GM12878 (cell line): ENCODE data around the gene TRAF7. TPM values are rescaled to one million over a fixed set of nuclear protein-coding genes. Genes with fewer than 3 reads are reported as not detected.
"Not testable (repeated sequence)": the region's sequence is repeated elsewhere in the genome, so short reads cannot be mapped to it uniquely, and the experiment has no call there.

Experiments
- ATAC-seq: fragments of 200-7000 bp; cut with Tn5 transposase; 3 replicates; pipeline ENCODE4 v1.9.1; 2020; ENCODE audit warnings: mild to moderate bottlenecking, moderate library complexity
- BruUV-seq: library from RNA; stranded (reverse); fragments of 400-500 nt; replicated peaks from 2 replicates; lab custom pipeline; 2021; lab: Mats Ljungman, UMichigan
- CTCF ChIA-PET: fragments of 300-600 bp; sonication (Branson Sonifier 250); formaldehyde crosslinking; extraction: SDS; loops from one replicate; lab custom pipeline; 2021; ENCODE audit warnings: inconsistent platforms; lab: Yijun Ruan, JAX
- POLR2A ChIA-PET: fragments of 350-600 bp; formaldehyde crosslinking; extraction: SDS; loops from one replicate; lab custom pipeline; 2021; ENCODE audit warnings: inconsistent platforms; lab: Charles Lee
- RAD21 ChIA-PET: fragments of 300-600 bp; sonication (Branson Sonifier 250); formaldehyde crosslinking; loops from one replicate; lab custom pipeline; 2023; ENCODE audit warnings: antibody characterized with exemption; ENCODE audit not compliant: unreplicated experiment; lab: Charles Lee
- SMC1A ChIA-PET: fragments of 300-600 bp; sonication (Branson Sonifier 250); formaldehyde crosslinking; loops from one replicate; lab custom pipeline; 2023; ENCODE audit not compliant: unreplicated experiment, uncharacterized antibody; lab: Charles Lee
- DNase-seq: peaks from one replicate; pipeline ENCODE4 v3.0.0-alpha.2; 2011; ENCODE audit warnings: low read depth, low spot score
- FAIRE-seq: peaks from 3 replicates; lab custom pipeline; 2011; peaks lifted over from hg19 to GRCh38; lab: Jason Lieb, UNC
- H2AFZ ChIP-seq: 2 replicates; pipeline ENCODE4 v1.6.0; 2011; ENCODE audit warnings: low read depth, low read length, control low read depth; ENCODE audit not compliant: control insufficient read depth
- H3K27ac ChIP-seq: 2 replicates; pipeline ENCODE4 v1.5.1; 2011; ENCODE audit warnings: control low read depth; ENCODE audit not compliant: control insufficient read depth, insufficient read depth
- H3K27me3 ChIP-seq, 2 experiments: replicated peaks in 1 of 2; 2 replicates each; pipeline versions ENCODE4 v1.6.0 to v1.6.1; 2011; ENCODE audit warnings: low read length in 1 of 2; ENCODE audit not compliant: control insufficient read depth in 2 of 2, insufficient read depth in 2 of 2
- H3K36me3 ChIP-seq, 2 experiments: 2 replicates each; pipeline ENCODE4 v1.5.1; 2011; ENCODE audit warnings: low read length in 1 of 2; ENCODE audit not compliant: control insufficient read depth in 2 of 2, insufficient read depth in 2 of 2
- H3K4me1 ChIP-seq: 2 replicates; pipeline ENCODE4 v1.6.1; 2011; ENCODE audit warnings: mild to moderate bottlenecking, low read length, moderate library complexity, mixed read lengths; ENCODE audit not compliant: control insufficient read depth, insufficient read depth
- H3K4me2 ChIP-seq: 2 replicates; pipeline ENCODE4 v1.6.0; 2011; ENCODE audit warnings: control low read depth; ENCODE audit not compliant: control insufficient read depth, insufficient read depth
- H3K4me3 ChIP-seq: fragments of 200-600 bp; sonication (generic); 2 replicates; pipeline ENCODE4 v1.5.1; 2016
- H3K79me2 ChIP-seq: 2 replicates; pipeline ENCODE4 v1.6.0; 2011; ENCODE audit warnings: low read length; ENCODE audit not compliant: control insufficient read depth, insufficient read depth
- H3K9ac ChIP-seq: 2 replicates; pipeline ENCODE4 v1.8.0; 2011; ENCODE audit warnings: low read length, control low read depth, mixed read lengths; ENCODE audit not compliant: control insufficient read depth, insufficient read depth
- H3K9me3 ChIP-seq: replicated peaks from 3 replicates; pipeline ENCODE4 v1.5.1; 2011; ENCODE audit warnings: mild to moderate bottlenecking, low read length; ENCODE audit not compliant: control insufficient read depth, insufficient read depth
- H4K20me1 ChIP-seq: 2 replicates; pipeline ENCODE4 v1.6.0; 2011; ENCODE audit not compliant: control insufficient read depth, insufficient read depth
- WGBS: methylation state at CpG from one replicate; pipeline ENCODE4 v1.1.6; 2016; ENCODE audit warnings: low lambda C conversion rate; ENCODE audit not compliant: insufficient replicate concordance, insufficient coverage; ENCODE audit errors: missing lambda C conversion rate; 5-methylcytosine and 5-hydroxymethylcytosine counted together
- in situ Hi-C: fragments of 300-500 bp; cut with MboI; formaldehyde crosslinking; loops from 9 replicates; pipeline ENCODE4 v1.14.3; 2018; ENCODE audit warnings: mixed read lengths
- intact Hi-C: fragments of 100-400 bp; cut with micrococcal nuclease; formaldehyde crosslinking; loops from one replicate; pipeline ENCODE4 v1.14.2; 2022; ENCODE audit not compliant: unreplicated experiment
- polyA plus RNA-seq, 11 experiments: library from polyadenylated mRNA; depleted of rRNA in 4 of 11; unstranded in 6 of 11; stranded (reverse) in 5 of 11; fragments of >200 nt; fragmentation: Nextera tagmentation in 4 of 11; fragmentation: Illumina TruSeq in 1 of 11; extraction: Ambion mirVana in 4 of 11; extraction: Trizol in 1 of 11; gene quantifications; 1 replicate in 1 of 11; 2 replicates in 10 of 11; pipeline versions ENCODE4 v1.2.1 to v1.2.3, GENCODE V29; 2011 to 2016; ENCODE audit warnings: inconsistent platforms in 2 of 11, missing spikeins in 2 of 11, low read depth in 1 of 11
- total RNA-seq, 4 experiments: library from RNA; depleted of rRNA in 3 of 4; stranded (reverse); fragments of >200 nt in 3 of 4; fragmentation: Illumina TruSeq in 1 of 4; extraction: Trizol in 1 of 4; gene quantifications; 2 replicates each; pipeline versions ENCODE4 v1.2.1 to v1.2.3, GENCODE V29; 2013 to 2021

TRAF7 gene
- total and polyA plus RNA-seq, 10 of the 15 experiments (the other 5 are each of a cell fraction or from before 2014, with no cell fraction given): 0.61 to 87.0 (median 30.0) TPM

GRCh38 chr16:2126161-2126743 lies 29.3 kb upstream of the TRAF7 start:
- RAD21 ChIA-PET, H3K4me1 ChIP-seq, H4K20me1 ChIP-seq, H3K27ac ChIP-seq, H3K9ac ChIP-seq, FAIRE-seq, in situ Hi-C loops, H3K27me3 ChIP-seq, ATAC-seq, SMC1A ChIA-PET, CTCF ChIA-PET, H3K4me3 ChIP-seq, BruUV-seq, H3K4me2 ChIP-seq, H3K79me2 ChIP-seq, intact Hi-C loops, H3K36me3 ChIP-seq, POLR2A ChIA-PET, H3K9me3 ChIP-seq, H2AFZ ChIP-seq, DNase-seq: not testable (repeated sequence)
- WGBS: 72% methylated on average over 20 of the region's 21 CpGs

GRCh38 chr16:2126928-2127556 lies 28.5 kb upstream of the TRAF7 start:
- in situ Hi-C loops, H3K9ac ChIP-seq, RAD21 ChIA-PET, H4K20me1 ChIP-seq, H3K9me3 ChIP-seq, intact Hi-C loops, H3K36me3 ChIP-seq, SMC1A ChIA-PET, H3K4me2 ChIP-seq, H3K27me3 ChIP-seq, H3K79me2 ChIP-seq, H3K4me1 ChIP-seq, ATAC-seq, H2AFZ ChIP-seq, BruUV-seq, POLR2A ChIA-PET, DNase-seq, H3K4me3 ChIP-seq, FAIRE-seq, CTCF ChIA-PET, H3K27ac ChIP-seq: not testable (repeated sequence)
- 93% methylated on average over 31 of the region's 31 CpGs for WGBS

GRCh38 chr16:2127630-2128280 lies 27.8 kb upstream of the TRAF7 start:
- WGBS: 95% methylated on average over 3 of the region's 3 CpGs

GRCh38 chr16:2129251-2129650 lies 26.3 kb upstream of the TRAF7 start:
- H3K36me3 ChIP-seq, intact Hi-C loops, in situ Hi-C loops, CTCF ChIA-PET, H3K4me3 ChIP-seq, H3K27ac ChIP-seq, H3K9ac ChIP-seq, FAIRE-seq, H4K20me1 ChIP-seq, H3K79me2 ChIP-seq, BruUV-seq, RAD21 ChIA-PET, H3K27me3 ChIP-seq, ATAC-seq, SMC1A ChIA-PET, H3K4me1 ChIP-seq, POLR2A ChIA-PET, DNase-seq, H3K9me3 ChIP-seq, H2AFZ ChIP-seq, H3K4me2 ChIP-seq: not testable (repeated sequence)
- WGBS: 62% methylated on average over 8 of the region's 11 CpGs

More at GRCh38 chr16:2127630-2128280, 27.8 kb upstream of the TRAF7 start:
- H3K4me3 ChIP-seq, SMC1A ChIA-PET, H4K20me1 ChIP-seq, H3K9me3 ChIP-seq, POLR2A ChIA-PET, H3K79me2 ChIP-seq, intact Hi-C loops, H3K36me3 ChIP-seq, H3K4me2 ChIP-seq, in situ Hi-C loops, H3K9ac ChIP-seq, FAIRE-seq, CTCF ChIA-PET, DNase-seq, H2AFZ ChIP-seq, H3K27ac ChIP-seq, BruUV-seq, RAD21 ChIA-PET, ATAC-seq, H3K27me3 ChIP-seq, H3K4me1 ChIP-seq: not testable (repeated sequence)
